HG03025 (cell line): ENCODE data around the gene PARD3.
"Not testable (repeated sequence)": the region's sequence is repeated elsewhere in the genome, so short reads cannot be mapped to it uniquely, and the experiment has no call there.

Experiments
- ATAC-seq: cut with Tn5 transposase; IDR thresholded peaks from one replicate; pipeline ENCODE4 v1.9.1; 2021; ENCODE audit warnings: mild to moderate bottlenecking, moderate library complexity; ENCODE audit not compliant: unreplicated experiment, low FRiP score

The PARD3 gene

GRCh38 chr10:34297541-34298345 is 517.4 kb downstream of the PARD3 start:
- ATAC-seq = no peak

GRCh38 chr10:34295142-34295548 is 520.0 kb downstream of the PARD3 start:
- no peak for ATAC-seq

- no peak for ATAC-seq
Observed at GRCh38 chr10:34294137-34294536, 521.0 kb downstream of the PARD3 start.

GRCh38 chr10:34292675-34293074 is 522.4 kb downstream of the PARD3 start:
- ATAC-seq = no peak

GRCh38 chr10:34292194-34292565 is 522.9 kb downstream of the PARD3 start:
- ATAC-seq = no peak

GRCh38 chr10:34291466-34292193 is 523.5 kb downstream of the PARD3 start:
- ATAC-seq = no peak

GRCh38 chr10:34290412-34291081 is 524.5 kb downstream of the PARD3 start:
- ATAC-seq = no peak

- ATAC-seq = no peak
Observed at GRCh38 chr10:34288634-34289033, 526.5 kb downstream of the PARD3 start.

GRCh38 chr10:34286136-34286739 is 528.9 kb downstream of the PARD3 start:
- ATAC-seq = no peak

- no peak for ATAC-seq
Observed at GRCh38 chr10:34281661-34282582, 533.2 kb downstream of the PARD3 start.

- ATAC-seq = no peak
Observed at GRCh38 chr10:34280599-34281374, 534.3 kb downstream of the PARD3 start.

- ATAC-seq = no peak
Observed at GRCh38 chr10:34275626-34276130, 539.4 kb downstream of the PARD3 start.

GRCh38 chr10:34274906-34275305 is 540.2 kb downstream of the PARD3 start:
- no peak for ATAC-seq

- no peak for ATAC-seq
Observed at GRCh38 chr10:34273340-34273739, 541.8 kb downstream of the PARD3 start.

- ATAC-seq = no peak
Observed at GRCh38 chr10:34272316-34272715, 542.8 kb downstream of the PARD3 start.

GRCh38 chr10:34268410-34268809 is 546.7 kb downstream of the PARD3 start:
- not testable (repeated sequence) for ATAC-seq

GRCh38 chr10:34262985-34263384 is 552.1 kb downstream of the PARD3 start:
- ATAC-seq = no peak

GRCh38 chr10:34260904-34261303 is 554.2 kb downstream of the PARD3 start:
- ATAC-seq = no peak

- ATAC-seq = no peak
Observed at GRCh38 chr10:34256216-34256615, 558.9 kb downstream of the PARD3 start.
